H9 (cell line): Measurements from ENCODE around the gene COL19A1. TPM values are rescaled to one million over a fixed set of nuclear protein-coding genes. Genes with fewer than 3 reads are reported as not detected.

Source experiments
- DNase-seq: peaks from one replicate; pipeline ENCODE4 v3.0.0-alpha.2; 2017
- H2AFZ ChIP-seq: one replicate; pipeline ENCODE4 v1.6.1; 2013; ENCODE audit warnings: mild to moderate bottlenecking, low read length, control low read depth, moderate library complexity
- H2AK5ac ChIP-seq: 2 replicates; pipeline ENCODE4 v1.6.1; 2013; ENCODE audit warnings: low read length, control low read depth, mixed read lengths; ENCODE audit not compliant: insufficient read length
- H2BK120ac ChIP-seq: one replicate; pipeline ENCODE4 v1.6.1; 2013; ENCODE audit warnings: low read depth, mild to moderate bottlenecking, low read length, control low read depth, inconsistent platforms; ENCODE audit not compliant: poor library complexity, severe bottlenecking
- H2BK12ac ChIP-seq: 2 replicates; pipeline ENCODE4 v1.6.1; 2013; ENCODE audit warnings: low read length, control low read depth, mixed read lengths, low read depth; ENCODE audit not compliant: insufficient read length
- H2BK15ac ChIP-seq: 2 replicates; pipeline ENCODE4 v1.6.1; 2013; ENCODE audit warnings: low read depth, low read length, control low read depth
- H2BK20ac ChIP-seq: one replicate; pipeline ENCODE4 v1.6.1; 2013; ENCODE audit warnings: low read depth, mild to moderate bottlenecking, low read length, control low read depth, inconsistent platforms; ENCODE audit not compliant: poor library complexity, severe bottlenecking
- H2BK5ac ChIP-seq: 2 replicates; pipeline ENCODE4 v1.6.1; 2013; ENCODE audit warnings: low read length, control low read depth, mixed read lengths; ENCODE audit not compliant: insufficient read length
- H3K14ac ChIP-seq: 2 replicates; pipeline ENCODE4 v1.6.1; 2013; ENCODE audit warnings: low read length, control low read depth; ENCODE audit not compliant: insufficient read depth
- H3K18ac ChIP-seq: 2 replicates; pipeline ENCODE4 v1.6.1; 2013; ENCODE audit warnings: low read depth, mild to moderate bottlenecking, mixed read lengths, low read length, control low read depth; ENCODE audit not compliant: insufficient read length
- H3K23ac ChIP-seq: 2 replicates; pipeline ENCODE4 v1.6.1; 2013; ENCODE audit warnings: low read length, control low read depth, mixed read lengths, low read depth; ENCODE audit not compliant: insufficient read length
- H3K23me2 ChIP-seq: 2 replicates; pipeline ENCODE4 v1.6.1; 2013; ENCODE audit warnings: low read depth, mild to moderate bottlenecking, mixed read lengths, low read length, control low read depth; ENCODE audit not compliant: insufficient read length, poor library complexity, severe bottlenecking
- H3K27ac ChIP-seq: 2 replicates; pipeline ENCODE4 v1.5.1; 2013; ENCODE audit warnings: low read length, control low read depth, mixed read lengths, low read depth; ENCODE audit not compliant: insufficient read length
- H3K27me3 ChIP-seq: 2 replicates; pipeline ENCODE4 v1.6.1; 2013; ENCODE audit warnings: low read length, control low read depth, inconsistent platforms; ENCODE audit not compliant: insufficient read depth
- H3K4ac ChIP-seq: 2 replicates; pipeline ENCODE4 v1.6.1; 2013; ENCODE audit warnings: low read depth, mild to moderate bottlenecking, control low read depth, inconsistent platforms, low read length, moderate library complexity
- H3K4me1 ChIP-seq: 2 replicates; pipeline ENCODE4 v1.6.1; 2013; ENCODE audit warnings: low read length, control low read depth, inconsistent platforms; ENCODE audit not compliant: insufficient read depth
- H3K4me2 ChIP-seq: 2 replicates; pipeline ENCODE4 v1.6.1; 2013; ENCODE audit warnings: low read length, control low read depth, mixed read lengths; ENCODE audit not compliant: insufficient read length, insufficient read depth
- H3K56ac ChIP-seq: 2 replicates; pipeline ENCODE4 v1.6.1; 2013; ENCODE audit warnings: low read depth, mild to moderate bottlenecking, mixed read lengths, low read length, control low read depth; ENCODE audit not compliant: insufficient read length
- H3K79me1 ChIP-seq: 2 replicates; pipeline ENCODE4 v1.6.1; 2013; ENCODE audit warnings: low read depth, mild to moderate bottlenecking, moderate library complexity, low read length, control low read depth, inconsistent platforms; ENCODE audit not compliant: insufficient read depth, poor library complexity, severe bottlenecking
- H3K79me2 ChIP-seq: 2 replicates; pipeline ENCODE4 v1.6.1; 2013; ENCODE audit warnings: low read length, control low read depth, inconsistent platforms; ENCODE audit not compliant: insufficient read depth
- H3K9ac ChIP-seq: 2 replicates; pipeline ENCODE4 v1.6.1; 2013; ENCODE audit warnings: low read length, control low read depth, mixed read lengths; ENCODE audit not compliant: insufficient read length; ENCODE audit errors: extremely low read depth
- H3K9me3 ChIP-seq: one replicate; pipeline ENCODE4 v1.6.1; 2013; ENCODE audit warnings: low read depth, low read length, inconsistent platforms; ENCODE audit not compliant: control insufficient read depth
- H3T11ph ChIP-seq: one replicate; pipeline ENCODE4 v1.6.1; 2013; ENCODE audit warnings: mild to moderate bottlenecking, low read length, control low read depth, inconsistent platforms
- H4K20me1 ChIP-seq: one replicate; pipeline ENCODE4 v1.6.1; 2013; ENCODE audit not compliant: control insufficient read depth, insufficient read length, insufficient read depth
- H4K5ac ChIP-seq: 2 replicates; pipeline ENCODE4 v1.6.1; 2013; ENCODE audit warnings: low read depth, mild to moderate bottlenecking, mixed read lengths, low read length, control low read depth; ENCODE audit not compliant: insufficient read length
- H4K8ac ChIP-seq: replicated peaks from 2 replicates; pipeline ENCODE4 v1.6.1; 2013; ENCODE audit warnings: low read length, control low read depth, mixed read lengths, low read depth; ENCODE audit not compliant: insufficient read length
- H4K91ac ChIP-seq: 2 replicates; pipeline ENCODE4 v1.6.1; 2013; ENCODE audit warnings: low read depth, mild to moderate bottlenecking, moderate library complexity, mixed read lengths, low read length, control low read depth; ENCODE audit not compliant: insufficient read length
- H3K27ac Mint-ChIP-seq, 3 experiments: 2 replicates in 2 of 3; 3 replicates in 1 of 3; pipeline ENCODE4 v1.8.0; 2020 to 2021; ENCODE audit warnings: mixed read lengths in 3 of 3, mild to moderate bottlenecking in 1 of 3, moderate library complexity in 1 of 3
- H3K27me3 Mint-ChIP-seq: 2 replicates; pipeline ENCODE4 v1.8.0; 2021; ENCODE audit warnings: low read depth, mild to moderate bottlenecking, moderate library complexity, mixed read lengths
- H3K36me3 Mint-ChIP-seq, 3 experiments: 2 replicates in 2 of 3; 3 replicates in 1 of 3; pipeline ENCODE4 v1.8.0; 2020 to 2021; ENCODE audit warnings: low read depth in 3 of 3, mixed read lengths in 3 of 3; ENCODE audit not compliant: insufficient read depth in 1 of 3
- H3K4me1 Mint-ChIP-seq, 2 experiments: 2 replicates each; pipeline ENCODE4 v1.8.0; 2020; ENCODE audit warnings: mixed read lengths in 2 of 2
- H3K4me3 Mint-ChIP-seq, 2 experiments: 2 replicates in 1 of 2; 3 replicates in 1 of 2; pipeline ENCODE4 v1.8.0; 2020 to 2021; ENCODE audit warnings: mild to moderate bottlenecking in 2 of 2, mixed read lengths in 2 of 2, moderate library complexity in 1 of 2
- H3K9me3 Mint-ChIP-seq, 2 experiments: 2 replicates in 1 of 2; 3 replicates in 1 of 2; pipeline ENCODE4 v1.8.0; 2020; ENCODE audit warnings: mild to moderate bottlenecking in 2 of 2, mixed read lengths in 2 of 2, moderate library complexity in 1 of 2
- WGBS: extraction: QIAGEN DNeasy Blood & Tissue Kit; methylation state at CpG from one replicate; pipeline ENCODE4 v1.1.7; 2013; ENCODE audit warnings: missing lambda C conversion rate, low lambda C conversion rate, mixed read lengths; ENCODE audit not compliant: insufficient read length; ENCODE audit errors: extremely low coverage; 5-methylcytosine and 5-hydroxymethylcytosine counted together
- total RNA-seq: library from RNA; stranded (reverse); gene quantifications from 2 replicates; pipeline ENCODE4 v1.2.1, GENCODE V29; 2021
- TF ChIP-seq, protein P1 (sequence below): fragments of 200-600 bp; sonication (generic); conservative IDR thresholded peaks from 3 replicates; pipeline ENCODE4 v1.8.0; 2021; ENCODE audit warnings: antibody characterized with exemption, mild to moderate bottlenecking

The COL19A1 gene
- total RNA-seq, 1 experiment from 2014 or later, result not detected

- TF ChIP-seq, protein P1, sequence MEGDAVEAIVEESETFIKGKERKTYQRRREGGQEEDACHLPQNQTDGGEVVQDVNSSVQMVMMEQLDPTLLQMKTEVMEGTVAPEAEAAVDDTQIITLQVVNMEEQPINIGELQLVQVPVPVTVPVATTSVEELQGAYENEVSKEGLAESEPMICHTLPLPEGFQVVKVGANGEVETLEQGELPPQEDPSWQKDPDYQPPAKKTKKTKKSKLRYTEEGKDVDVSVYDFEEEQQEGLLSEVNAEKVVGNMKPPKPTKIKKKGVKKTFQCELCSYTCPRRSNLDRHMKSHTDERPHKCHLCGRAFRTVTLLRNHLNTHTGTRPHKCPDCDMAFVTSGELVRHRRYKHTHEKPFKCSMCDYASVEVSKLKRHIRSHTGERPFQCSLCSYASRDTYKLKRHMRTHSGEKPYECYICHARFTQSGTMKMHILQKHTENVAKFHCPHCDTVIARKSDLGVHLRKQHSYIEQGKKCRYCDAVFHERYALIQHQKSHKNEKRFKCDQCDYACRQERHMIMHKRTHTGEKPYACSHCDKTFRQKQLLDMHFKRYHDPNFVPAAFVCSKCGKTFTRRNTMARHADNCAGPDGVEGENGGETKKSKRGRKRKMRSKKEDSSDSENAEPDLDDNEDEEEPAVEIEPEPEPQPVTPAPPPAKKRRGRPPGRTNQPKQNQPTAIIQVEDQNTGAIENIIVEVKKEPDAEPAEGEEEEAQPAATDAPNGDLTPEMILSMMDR, result no peak
- H4K20me1 ChIP-seq, result no peaks in the 10 kb centered on the region
- H3K27ac Mint-ChIP-seq, result no peak overlapping the region
- H3K9ac ChIP-seq, result no peak overlapping the region
- no peaks in the 10 kb centered on the region for H3K9me3 ChIP-seq
- H2AFZ ChIP-seq, result no peak overlapping the region
- no peak overlapping the region for H2AK5ac ChIP-seq
- no CpG with 5 or more reads among the region's 1 CpG for WGBS
- no peak overlapping the region for H3K23ac ChIP-seq
- no peak overlapping the region for H4K91ac ChIP-seq
- no peak overlapping the region for H2BK12ac ChIP-seq
- no peak overlapping the region for H2BK20ac ChIP-seq
- no peaks in the 10 kb centered on the region; a peak in 1 of 4 replicates for H3K4me1 Mint-ChIP-seq
- H3K4me1 ChIP-seq, result no peaks in the 10 kb centered on the region
- peaks cover 0 to 5% (median 0%) of the 10 kb centered on the region in 3 experiments; a peak in 1 of 7 replicates for H3K36me3 Mint-ChIP-seq
- no peak overlapping the region for H3K56ac ChIP-seq
- no peak overlapping the region for H4K8ac ChIP-seq
- H3K79me1 ChIP-seq, result no peaks in the 10 kb centered on the region
- H3K18ac ChIP-seq, result no peak overlapping the region
- no peak for DNase-seq
- H2BK5ac ChIP-seq, result no peak overlapping the region
- no peak overlapping the region for H3T11ph ChIP-seq
- no peak overlapping the region for H2BK120ac ChIP-seq
- H3K4me3 Mint-ChIP-seq, result no peak overlapping the region
- no peak overlapping the region for H3K14ac ChIP-seq
- no peak overlapping the region for H3K27ac ChIP-seq
- no peaks in the 10 kb centered on the region for H3K27me3 Mint-ChIP-seq
- no peaks in the 10 kb centered on the region for H3K23me2 ChIP-seq
- no peaks in the 10 kb centered on the region for H3K27me3 ChIP-seq
- H3K79me2 ChIP-seq, result no peaks in the 10 kb centered on the region
- H3K4me2 ChIP-seq, result no peak overlapping the region
- no peak overlapping the region for H2BK15ac ChIP-seq
- no peak overlapping the region for H3K4ac ChIP-seq
- H4K5ac ChIP-seq, result no peak overlapping the region
- H3K9me3 Mint-ChIP-seq, result peaks cover 0 to 3% of the 10 kb centered on the region in 2 experiments; a peak in 1 of 5 replicates
These were observed 13.7 kb upstream of the COL19A1 start for GRCh38 chr6:69852706-69853105.
